Skin of body (tissue), 2 donors: ENCODE data around the gene WDR1. TPM values are rescaled to one million over a fixed set of nuclear protein-coding genes. Genes with fewer than 3 reads are reported as not detected.
"Not testable (repeated sequence)": the region's sequence is repeated elsewhere in the genome, so short reads cannot be mapped to it uniquely, and the experiment has no call there.

Source experiments
- DNase-seq: peaks from one replicate; lab custom pipeline; 2025; lab: John Stamatoyannopoulos, UW
- total RNA-seq: library from RNA; depleted of rRNA; stranded (reverse); fragments of >200 nt; gene quantifications from one replicate; pipeline ENCODE4 v1.2.3, GENCODE V29; 2014

The WDR1 gene
- total RNA-seq, 1 donor from 2014 or later: 90.7 TPM

DNA sequence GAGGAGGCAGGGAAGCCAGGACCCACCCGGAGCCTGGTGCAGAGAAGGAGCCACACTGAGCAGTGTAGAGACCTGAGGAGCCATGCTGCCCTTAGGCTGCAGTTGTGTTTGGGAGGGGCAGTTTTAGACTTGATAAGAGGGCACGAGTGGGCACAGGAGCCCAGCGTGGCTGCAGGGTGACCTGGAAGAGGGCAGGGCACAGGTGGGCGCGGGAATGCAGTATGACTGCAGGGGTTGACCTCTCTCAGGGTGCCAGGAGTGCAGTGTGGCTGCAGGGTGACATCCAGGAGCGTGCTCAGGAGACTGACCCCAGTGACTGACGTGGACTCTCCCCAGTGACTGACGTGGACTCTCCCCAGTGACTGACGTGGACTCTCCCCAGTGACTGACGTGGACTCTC is 14.6 kb upstream of the WDR1 start:
- DNase-seq: no peak

DNA sequence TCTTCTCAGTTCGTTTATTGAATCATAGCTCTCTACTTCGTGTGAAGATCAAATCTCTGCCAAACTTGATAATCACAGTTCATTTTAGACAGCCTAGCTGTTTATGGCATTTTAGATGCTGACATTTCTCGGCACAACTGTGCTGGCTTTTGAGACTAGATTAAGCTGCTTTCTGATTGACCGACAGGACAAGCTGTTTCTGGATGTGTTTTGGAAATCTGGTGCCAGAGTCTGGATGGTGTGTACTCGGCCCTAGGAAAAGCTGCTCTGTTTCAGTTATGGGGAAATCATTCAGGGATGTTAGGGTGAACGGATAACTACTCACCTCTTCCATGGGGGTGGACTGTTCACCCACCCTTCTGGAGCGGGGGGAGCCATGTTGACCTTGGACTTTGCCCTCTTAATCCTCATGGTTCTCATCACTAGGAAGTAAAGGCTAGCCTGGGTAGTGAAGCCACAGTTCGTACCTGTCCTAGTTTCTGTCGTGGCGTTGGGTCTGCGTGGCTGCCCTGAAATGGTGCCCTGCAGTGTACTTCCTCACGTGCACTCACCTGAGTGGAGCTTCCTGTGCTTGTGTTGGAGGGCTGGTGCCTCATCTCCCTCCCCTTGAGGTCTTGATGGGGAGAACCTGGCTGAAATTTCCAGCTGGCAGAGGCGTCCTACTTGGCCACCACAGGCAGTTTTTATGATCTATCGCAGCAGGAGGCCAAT is 13.7 kb upstream of the WDR1 start:
- no peak for DNase-seq

DNA sequence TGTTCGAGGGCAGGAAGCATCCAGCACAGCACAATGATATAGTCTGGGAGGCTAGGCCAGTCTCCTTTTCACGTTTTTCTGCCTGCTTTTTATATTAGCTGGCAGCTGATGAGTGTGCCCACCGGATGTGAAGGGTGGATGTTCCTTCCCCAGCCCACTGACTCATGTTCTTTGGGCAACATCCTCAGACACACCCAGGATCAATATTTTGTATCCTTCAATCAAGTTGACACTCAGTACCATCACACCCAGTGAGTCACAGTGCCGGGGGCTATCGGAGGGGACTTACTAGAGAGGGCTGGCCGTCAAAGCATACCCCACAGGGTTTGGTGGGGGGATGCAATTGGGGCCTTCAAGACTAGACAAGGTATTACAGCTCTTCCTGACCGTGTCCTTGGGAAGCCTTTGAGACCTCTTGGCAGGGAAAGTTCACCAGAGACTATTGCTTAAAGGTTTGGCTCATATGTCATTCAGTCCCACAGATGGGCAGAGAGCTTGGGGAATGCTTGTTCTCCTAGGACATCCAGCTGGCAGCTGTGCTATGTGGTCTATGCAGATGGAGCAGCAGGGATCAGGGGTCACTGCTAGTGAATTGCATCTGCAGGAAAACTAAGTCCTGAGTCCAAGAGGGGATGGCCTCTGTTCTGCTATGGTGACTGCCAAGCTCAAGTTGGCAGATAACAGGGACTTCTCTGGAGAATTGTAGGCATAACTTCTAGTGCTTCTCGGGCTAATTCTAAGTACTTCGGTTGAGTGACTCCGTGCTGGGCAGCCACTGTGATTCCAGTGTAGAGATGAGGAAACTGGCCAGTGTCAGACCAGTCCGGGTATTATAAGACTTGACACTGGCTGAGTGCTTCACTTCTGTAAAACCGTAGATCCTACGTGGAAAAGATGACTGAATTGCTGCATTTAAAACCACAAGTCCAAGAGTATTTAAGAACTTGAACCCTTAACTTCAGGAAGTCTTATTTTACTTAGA is 12.9 kb upstream of the WDR1 start:
- no peak for DNase-seq

DNA sequence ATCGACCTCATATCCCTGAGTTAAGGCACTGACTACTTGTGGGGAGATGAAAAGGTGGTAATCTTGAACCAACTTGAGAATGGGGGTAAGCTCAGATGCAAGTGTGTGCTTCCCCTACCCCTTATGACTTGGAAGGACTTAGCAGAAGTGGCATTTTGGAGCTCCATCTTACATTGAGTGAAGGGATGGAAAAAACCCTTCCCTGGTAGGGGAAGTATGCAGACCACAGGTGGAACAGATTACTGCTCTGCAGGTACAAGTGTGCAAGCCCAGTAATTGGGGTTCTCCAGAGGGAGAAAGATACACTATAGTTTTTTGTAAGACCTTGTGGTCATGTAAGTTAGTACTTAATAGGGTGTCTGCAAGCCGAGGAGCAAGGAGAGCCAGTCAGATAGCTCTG is 12.2 kb upstream of the WDR1 start:
- DNase-seq: no peak

DNA sequence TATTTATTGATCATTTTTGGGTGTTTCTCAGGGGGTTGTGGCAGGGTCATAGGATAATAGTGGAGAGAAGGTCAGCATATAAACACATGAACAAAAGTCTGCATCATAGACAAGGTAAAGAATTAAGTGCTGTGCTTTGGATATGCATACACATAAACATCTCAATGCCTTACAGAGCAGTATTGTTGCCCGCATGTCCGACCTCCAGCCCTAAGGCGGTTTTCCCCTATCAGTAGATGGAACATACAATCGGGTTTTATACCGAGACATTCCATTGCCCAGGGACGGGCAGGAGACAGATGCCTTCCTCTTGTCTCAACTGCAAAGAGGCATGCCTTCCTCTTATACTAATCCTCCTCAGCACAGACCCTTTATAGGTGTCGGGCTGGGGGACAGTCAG is 10.9 kb upstream of the WDR1 start:
- DNase-seq: not testable (repeated sequence)

DNA sequence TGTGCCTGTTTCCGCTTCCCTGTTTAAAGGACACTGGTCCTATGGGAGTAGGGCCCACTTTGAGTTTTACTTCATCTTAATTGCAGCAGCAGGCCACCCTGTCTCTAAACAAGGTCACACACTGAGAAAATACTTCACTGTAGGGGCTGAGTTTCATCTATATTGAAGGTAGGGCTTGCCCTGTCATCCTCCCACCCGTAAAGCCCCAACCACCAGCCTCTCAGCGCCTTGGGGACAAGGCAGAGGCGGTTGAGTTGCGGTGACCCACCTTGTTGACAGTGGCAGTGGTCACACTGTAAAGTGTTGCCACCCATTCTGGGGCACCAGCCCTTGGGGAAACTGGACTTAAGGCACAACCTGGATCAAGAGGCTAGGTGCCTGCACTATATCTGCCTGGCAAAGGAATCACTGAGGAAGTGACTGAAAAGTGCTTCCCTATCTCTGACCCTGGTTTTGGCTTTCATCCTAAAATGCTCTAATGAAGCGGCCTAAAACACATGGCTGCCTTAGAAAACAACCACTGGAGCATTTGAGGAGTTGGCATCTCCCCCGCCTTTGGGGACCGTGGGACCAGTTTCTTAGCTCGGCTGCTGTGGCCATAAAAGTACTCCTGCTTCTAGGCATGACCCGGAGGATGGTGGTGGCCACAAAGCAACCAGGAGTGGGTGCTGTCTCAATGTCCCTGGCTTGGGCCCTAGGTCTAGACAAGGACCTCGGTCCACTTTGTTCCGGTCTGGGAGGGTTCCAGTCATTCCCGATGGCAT is 7.8 kb upstream of the WDR1 start:
- no peak for DNase-seq

DNA sequence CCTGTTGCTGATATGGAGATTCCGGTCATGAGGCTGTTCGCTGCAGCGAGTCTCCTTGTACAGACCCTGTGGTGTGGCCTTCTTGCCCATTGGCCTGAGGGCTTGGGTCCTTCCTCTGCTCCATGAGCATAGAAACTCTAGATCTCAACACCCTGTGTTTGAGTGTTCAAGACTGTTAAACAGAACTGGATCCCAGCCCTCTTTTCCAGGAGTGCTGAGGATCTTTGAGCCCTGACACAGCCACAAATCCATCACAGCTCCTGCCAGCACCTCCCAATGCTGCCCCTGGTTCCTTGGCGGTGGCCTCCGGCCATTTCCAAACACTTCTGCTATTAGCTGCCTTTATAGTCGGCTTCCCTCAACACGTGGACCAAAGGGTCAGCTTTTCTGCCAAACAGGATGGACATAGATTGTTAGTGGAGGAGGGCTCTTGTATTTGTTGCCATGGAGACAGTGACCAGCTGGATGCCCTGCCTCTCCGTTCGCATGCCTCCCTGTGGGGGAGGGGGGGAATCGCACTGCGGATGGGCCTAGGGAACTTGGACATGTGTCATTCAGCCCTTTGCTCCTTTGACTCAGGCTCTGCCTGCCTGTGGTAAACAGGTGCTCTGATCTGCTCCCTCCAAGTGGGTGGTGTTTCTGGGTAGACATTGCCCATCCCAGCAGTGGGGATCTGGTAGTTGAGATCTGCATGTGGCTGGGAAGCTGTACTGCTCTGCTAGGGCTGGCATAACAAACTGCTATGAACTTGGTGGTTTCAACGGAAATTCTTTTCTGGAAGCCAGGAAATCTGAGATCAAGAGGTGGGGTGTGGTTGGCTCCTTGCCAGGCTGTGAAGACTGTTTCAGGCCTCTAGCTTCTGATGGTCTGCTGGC is 6.9 kb upstream of the WDR1 start:
- DNase-seq: peak; percentile 42

DNA sequence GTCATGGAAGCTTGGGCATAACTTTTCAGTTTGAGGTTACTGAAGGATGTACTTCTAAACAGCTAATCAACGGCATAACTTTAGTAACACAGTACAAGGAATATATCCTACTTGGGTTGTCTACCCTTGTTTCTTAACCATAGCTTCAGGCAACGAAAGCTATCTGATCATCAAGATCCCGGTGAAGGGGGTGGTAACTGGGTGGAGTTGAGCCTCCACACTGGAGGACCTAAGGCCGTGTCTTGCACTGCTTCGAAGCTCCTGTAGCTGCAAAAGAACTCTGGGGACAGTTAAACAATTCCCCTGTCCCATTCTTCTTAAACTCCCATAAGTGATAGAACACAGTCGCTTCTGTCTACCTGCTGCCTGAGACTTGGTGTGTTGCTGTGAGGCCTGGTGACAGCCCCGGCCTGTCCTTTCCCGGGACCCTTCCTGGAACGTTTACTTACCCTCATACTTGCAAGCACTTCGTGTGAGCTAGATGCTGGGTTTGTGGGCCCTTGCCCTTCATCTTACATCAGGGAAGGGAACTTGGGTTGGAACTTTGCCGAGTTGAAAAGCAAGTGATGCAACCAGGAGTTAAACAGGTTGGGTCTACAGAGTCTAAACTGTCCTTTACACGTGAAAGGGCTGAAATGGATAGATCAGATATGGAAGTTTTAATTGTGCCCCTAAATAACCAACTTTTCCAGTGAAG is 5.8 kb upstream of the WDR1 start:
- DNase-seq: no peak

DNA sequence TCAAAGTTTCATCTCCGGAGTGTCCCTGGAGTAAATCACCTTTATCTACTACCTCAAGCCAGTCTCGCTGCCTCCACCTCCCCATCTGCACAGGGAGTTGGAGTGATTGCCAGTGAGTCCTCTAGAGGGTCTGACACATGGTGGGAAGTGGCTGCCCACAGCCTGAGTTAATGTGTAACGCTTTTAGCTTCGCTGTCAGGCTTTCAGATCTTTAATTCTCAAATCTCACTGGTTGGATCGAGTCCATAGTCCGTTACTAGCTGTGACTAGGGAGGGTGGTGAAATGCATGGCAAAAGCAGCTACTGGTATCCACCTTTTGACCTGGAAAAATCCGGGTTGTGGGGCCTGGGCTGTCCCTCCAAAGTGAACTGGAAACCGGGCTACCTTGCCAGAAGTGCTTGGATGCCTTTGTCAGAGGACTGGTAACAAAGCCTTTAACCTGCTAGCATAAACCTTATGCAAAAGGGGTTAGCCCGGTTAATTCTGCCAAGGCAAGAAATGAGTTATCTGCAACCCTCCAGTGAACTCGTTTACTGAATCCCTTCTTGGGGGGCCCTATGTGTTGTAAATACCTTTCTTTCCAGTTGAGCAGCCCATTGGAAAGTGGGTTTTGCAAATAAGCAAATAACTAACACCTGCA is 5.1 kb upstream of the WDR1 start:
- DNase-seq: no peak

DNA sequence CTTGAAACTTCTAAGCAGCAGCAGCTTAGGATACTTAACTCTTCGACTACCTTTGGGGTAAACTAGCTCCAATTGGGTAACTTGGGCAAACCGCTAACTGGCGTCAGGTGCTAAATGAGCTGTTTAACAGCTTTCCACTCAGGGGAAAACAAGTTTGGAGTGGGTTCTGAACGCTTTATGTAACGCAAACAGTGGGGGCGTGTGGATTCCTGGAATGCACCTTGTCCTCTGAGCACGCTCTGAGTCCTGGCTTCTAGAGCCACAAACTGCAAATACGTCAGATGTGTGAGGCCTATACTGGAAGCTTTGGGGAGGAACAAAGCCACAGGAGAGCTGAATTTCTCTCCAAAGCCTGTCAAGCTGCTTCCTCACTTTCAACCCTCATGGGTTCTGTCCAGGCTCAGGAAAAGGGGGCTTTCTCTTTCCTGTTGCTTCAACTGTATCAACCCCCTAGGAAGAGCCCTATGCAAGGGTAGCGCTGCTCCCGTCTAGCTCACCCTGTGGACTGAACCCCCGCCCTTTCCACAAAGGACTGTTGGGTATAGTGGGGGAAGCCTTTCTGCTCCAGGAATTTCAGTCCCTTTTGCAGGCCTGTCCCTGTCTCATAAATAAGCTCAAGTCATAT is 4.5 kb upstream of the WDR1 start:
- no peak for DNase-seq

DNA sequence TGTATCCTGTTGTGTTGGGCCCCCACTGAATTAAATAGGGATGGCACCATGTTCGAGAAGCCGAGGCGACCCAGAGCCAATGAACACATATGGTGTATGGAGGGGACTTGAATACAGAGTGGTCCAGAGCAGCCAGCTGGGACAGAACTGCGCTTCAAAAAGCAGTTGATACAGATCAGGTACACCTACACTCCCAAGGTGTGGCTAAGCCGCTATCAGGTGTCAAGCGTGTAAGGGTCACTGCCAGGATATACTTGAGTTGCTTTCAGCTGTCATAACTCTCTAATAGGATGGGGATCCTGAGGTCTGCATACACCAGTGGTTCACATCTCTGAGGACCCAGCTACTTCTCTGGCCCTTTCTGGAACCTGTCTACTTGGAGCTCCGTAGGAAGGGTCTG is 3.2 kb upstream of the WDR1 start:
- DNase-seq: no peak

DNA sequence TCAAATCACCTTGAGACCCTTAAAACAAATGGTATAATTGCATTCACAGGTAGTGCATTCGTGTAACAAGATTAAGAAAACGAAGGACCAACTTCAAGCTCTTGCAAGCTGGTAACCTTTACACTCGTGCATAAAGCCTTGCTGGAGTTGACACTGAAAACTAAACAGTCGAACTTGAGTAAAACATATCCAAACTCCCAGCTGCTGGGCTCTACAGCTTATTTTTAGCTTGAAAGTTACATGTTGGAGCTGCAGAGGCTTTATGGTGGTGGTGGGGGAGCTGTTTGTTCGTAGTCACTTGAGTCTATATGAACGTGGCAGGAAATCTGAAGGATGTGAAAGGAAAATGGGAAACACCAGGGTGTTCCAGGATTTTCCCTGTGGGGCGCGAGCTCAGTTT is 2.7 kb upstream of the WDR1 start:
- DNase-seq: no peak

DNA sequence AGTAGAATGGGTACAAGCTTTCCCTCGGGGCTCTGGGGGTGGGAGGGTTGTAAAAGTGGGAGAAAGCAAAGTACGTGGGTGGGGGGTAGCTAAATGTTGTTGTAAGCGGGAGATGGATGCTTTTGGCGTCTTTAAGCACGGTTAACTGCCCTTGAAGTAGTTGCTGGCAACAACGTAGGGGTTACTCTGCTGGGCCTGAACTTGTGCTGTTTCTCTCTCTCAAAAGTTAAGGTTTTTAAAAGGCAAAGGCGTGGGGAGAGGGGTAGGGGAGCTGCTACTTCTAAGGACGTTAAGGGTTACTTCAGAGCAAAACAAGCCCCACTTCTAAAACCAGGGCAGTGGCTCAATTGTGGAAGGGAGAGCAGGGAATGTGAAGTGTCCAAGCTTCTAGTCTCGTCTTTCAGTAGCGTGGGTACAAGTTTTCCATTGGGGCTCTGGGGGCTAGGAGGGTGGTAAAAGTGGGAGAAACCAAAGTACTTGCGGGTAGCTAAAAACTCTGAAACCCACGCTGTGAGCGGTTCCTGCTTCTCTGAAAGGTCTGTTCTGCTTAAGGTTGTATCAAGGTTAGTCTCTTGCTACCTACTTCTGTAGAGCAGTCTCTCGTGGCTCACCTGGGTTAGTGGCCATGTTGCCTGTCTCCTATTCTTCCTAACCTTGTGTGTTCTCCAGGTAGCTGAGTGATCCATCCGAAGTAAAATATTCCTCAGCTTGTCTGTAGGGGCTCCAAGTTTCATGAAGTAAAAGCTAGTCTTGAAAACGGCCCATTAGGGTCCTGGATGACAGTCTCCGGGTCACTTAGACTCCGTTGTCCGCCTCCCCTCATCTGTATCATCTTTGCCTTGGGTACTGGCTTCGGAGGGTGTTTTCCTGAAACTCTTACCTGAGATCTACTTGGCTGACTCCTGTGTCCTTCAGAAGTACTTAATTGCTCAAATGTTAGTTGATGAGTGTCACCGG is 1.7 kb upstream of the WDR1 start:
- DNase-seq: no peak

DNA sequence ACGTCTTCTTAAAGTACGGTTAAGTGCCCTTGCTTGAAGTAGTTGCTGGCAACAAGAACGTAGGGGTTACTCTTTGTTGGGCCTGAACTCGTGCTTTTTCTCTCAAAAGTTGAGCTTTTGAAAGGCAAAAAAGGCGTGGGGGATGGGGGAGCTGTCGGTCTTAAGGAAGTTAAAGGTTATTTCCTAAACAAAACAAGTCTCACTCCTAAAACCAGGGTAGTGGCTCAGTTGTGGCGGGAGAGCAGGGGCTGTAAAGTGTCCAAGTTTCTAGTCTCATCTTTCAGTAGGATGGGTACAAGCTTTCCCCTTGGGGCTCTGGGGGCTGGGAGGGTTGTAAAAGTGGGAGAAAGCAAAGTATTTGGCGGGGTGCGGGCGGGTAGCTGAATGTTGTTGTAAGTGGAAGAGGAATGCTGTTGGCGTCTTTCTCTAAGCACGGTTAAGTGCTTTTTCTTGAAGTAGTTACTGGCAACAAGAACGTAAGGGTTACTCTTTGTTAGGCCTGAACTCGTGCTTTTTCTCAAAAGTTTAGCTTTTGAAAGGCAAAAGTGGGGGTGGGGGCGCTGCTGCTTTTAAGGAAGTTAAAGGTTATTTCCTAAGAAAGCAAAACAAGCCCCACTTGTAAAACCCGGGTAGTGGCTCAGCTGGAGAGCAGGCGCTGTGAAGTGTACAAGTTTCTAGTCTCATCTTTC is 904 bp upstream of the WDR1 start:
- peak; percentile 77 for DNase-seq

DNA sequence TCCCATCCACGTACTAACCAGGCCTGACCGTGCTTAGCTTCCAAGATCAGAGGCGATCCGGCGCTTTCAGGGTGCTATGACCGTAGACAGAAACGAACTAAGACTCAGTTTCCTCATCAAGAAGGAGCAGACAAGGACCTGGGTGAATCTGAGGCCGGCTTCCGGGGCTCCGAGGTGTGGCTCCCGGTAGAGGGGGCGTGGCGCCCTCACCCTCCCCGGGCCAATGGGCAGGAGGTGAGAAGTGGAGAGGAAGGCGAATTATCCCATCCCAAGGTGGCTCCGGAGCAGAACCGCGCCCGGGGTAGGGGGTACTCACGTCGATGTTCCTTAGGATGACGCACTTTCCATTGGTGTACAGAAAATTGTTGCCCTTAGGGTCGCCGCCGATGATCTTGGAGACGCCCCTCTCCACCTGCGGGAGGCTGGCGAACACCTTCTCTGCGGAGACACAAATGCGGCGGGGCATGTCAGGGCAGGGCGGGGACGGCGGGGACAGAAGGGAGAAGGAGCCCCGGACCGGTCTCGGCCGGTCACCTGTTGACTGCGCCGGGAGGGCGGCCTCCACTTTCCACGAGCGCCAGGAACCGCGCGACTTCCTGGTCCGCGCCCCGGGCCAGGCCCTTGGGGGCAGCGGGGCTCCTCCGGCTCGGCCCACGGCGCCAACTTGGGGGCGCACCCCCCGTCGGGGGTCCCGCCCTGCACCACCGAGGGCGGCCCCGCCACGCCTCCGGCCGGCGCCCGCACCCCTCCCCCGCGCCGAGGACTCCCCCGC is 616 bp downstream of the WDR1 start:
- no peak for DNase-seq

DNA sequence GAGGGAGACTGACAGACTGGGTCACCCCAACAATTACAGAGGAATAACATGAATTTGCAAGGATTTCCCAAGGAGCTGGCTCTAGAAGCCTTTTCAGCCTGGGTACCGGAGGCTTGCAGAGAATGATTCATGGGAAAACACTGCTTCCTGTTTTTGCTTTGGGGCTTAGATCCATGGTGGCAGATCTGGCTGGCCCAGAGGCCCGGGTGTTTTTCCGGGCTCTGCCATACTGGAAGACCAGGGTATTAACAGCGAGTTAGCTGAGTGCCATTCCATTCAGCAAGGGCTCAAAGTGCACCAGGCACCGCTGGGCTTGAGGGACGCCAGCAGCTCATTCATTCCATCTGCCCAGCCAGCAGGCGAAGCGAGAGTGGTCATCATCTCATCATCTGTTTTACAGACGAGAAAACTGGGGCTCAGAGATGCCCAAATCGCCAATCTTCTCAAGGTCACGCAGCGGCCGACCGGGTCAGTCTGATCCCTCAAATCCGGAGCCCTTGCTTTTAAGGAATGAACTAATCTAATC is 1.3 kb downstream of the WDR1 start:
- DNase-seq: no peak

DNA sequence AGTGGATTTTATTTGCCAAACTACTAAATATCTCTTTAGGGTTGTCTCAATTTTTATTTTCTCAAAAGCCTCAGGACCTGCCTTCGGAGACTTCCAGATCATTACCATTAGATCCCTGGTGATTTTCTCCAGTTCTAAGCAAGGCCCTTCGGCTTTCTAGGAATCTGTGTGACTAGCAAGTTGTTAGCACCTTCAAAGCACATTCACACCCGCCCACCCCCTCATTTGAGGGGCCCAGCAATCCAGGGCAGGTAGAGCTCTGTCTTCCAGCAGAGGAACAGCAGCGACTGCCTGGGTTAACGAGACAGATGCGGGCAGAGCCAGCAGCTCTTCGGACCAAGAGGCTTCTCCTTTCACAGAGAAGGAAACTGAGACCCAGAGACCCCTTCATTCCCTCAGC is 2.0 kb downstream of the WDR1 start:
- DNase-seq: no peak
